Measurements from ENCODE around the gene UHRF1.
"Not testable (repeated sequence)": the region's sequence is repeated elsewhere in the genome, so short reads cannot be mapped to it uniquely, and the experiment has no call there.

Gene UHRF1

DNA sequence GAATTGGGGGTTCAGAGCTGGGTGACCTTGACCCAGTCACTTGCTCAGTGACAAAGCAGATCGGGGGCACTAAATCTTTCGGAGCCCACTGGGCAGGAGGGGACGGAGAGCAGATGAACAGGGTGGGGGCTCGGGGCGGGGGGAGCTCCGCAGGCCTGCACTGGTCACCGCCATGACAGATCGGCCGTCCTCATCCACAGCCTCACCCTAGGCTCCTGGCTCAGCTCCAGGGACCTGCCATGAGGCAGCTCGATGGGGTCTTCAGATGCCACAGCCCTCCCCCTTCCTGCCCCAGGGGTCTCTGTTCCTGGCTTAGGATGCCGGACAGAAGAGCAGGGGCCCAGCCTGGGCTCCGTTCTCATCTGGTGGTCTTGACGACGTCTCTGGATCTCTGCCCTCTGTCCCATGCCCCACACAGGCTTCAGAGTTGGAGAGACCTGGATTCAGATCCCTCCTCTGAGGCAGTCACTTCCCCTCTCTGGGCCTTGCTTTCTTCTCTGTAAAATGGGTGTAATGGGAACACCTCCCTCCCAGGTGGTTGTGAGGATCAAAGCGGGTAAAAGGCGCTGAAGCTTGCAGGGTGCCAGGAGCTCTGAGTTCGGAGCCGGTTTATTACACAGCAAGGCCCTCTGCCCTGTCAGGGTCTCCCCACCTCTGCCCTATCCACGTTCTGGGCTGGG is 62.7 kb downstream of the UHRF1 start:
- DNase-seq (ENCODE audit: low read depth) = no peak

GRCh38 chr19:4972509-4973230 is 63.4 kb downstream of the UHRF1 start:
- no peak for DNase-seq (ENCODE audit: low read depth)

DNA sequence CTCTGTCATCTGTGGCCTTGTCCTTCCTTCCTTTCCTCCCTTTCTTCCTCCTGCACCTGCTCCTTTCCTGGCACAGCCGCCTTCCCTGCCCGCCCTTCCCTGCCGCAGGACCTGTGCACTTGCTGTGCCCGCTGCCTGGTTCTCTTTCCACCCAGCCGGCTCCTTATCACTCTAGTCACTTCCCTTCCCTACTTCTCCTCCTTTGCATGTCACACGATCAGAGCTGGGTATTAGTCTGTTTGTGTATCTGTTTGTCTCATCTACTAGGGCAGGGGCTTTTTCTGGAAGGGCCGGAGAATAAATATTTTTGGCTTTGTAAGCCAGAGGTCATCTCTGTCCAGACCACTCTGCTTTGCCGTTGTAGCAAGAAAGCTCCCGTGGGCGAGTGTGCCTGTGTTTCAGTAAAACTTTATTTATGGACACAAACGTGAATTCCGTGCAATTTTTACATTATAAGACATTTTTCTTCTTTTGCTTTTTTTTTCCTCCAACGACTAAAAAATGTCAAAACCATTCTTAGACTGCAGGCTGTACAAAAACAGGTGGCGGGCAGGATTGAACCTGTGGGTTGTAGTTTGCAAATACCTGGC is 65.7 kb downstream of the UHRF1 start:
- no peak for DNase-seq (ENCODE audit: low read depth)

DNA sequence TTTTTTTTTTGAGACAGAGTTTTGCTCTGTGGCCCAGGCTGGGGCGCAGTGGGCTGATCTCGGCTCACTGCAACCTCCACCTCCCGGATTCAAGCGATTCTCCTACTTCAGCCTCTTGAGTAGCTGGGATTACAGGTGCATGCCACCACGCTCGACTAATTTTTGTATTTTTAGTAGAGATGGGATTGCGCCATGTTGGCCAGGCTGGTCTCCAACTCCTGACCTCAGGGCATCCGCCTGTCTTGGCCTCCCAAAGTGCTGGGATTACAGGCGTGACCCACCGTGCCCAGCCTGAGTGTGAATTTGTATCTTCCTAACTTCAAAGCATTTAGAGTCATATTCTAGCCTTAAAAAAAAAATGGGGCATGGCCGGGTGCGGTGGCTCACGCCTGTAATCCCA is 66.3 kb downstream of the UHRF1 start:
- DNase-seq (ENCODE audit: low read depth) = not testable (repeated sequence)

- DNase-seq (ENCODE audit: low read depth) = no peak
These were observed 67.3 kb downstream of the UHRF1 start for GRCh38 chr19:4976401-4977298.

DNA sequence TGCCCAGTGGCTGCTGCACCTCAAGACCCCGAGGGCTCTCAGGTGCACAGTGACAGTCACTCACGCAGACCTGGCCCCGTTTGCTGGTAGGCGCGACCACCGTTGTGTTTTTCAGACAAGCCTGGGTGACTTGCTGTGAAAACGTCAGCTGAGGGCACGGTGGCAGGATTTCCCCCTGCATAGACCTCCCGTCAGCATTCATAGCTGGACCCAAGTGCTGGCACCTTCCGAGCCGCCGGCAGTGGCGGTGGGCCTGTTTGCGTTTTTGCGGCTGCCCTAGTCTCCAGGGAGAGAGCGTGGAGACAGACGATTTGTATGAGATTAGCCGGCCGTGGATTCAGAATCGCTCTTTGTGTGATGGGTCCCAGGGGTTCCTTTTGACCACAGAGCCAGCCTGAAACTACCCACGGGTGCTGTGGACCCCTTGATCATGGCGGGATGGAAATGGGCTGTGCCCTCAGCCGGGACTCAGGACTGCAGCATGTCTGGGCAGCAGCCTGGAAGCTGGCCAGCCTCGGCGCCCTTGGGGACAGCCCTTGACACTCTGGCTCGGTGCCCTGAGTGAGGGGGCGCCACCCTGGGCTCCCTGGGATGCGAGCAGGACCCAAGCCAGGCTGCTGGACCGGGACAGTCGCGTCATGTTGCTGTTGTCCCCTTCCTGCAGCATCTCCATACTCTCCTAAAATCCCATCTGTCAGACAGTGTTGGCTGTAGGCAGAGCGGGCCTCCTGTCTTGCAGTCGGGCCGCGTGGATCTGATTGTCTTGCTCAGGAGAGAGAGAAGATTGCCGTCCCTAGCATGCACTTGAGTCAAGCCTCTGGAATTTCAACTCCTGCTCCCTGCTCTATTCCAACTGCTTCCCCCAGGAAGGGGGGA is 68.2 kb downstream of the UHRF1 start:
- DNase-seq (ENCODE audit: low read depth) = no peak

DNA sequence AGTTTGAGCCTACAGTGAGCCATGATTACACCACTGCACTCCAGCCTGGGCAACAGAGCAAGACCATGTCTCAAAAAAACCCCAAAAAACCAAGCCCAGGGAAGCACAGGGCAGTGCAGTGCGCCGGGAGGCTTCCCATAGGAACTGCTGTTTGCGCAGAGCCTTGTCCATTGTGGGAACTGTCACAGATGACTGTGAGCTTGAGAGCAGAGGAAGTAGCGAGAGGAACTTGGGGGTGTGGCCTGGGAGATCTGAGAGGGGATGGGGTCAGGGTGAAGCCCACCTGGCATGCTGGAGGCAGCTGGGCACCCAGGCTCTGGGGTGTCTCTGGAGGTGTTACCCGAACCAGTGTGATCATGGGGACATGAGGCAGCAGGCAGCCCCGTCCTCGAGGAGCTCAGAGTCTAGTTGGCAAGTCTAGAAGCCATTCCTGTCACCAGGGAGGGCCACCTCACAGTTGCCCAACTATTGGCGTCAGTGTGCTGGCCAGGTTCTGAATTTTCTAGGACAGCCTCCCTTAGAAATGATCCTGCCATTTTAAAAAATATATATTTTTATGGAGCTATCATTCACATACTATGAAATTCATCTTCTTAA is 70.0 kb downstream of the UHRF1 start:
- no peak for DNase-seq (ENCODE audit: low read depth)

DNA sequence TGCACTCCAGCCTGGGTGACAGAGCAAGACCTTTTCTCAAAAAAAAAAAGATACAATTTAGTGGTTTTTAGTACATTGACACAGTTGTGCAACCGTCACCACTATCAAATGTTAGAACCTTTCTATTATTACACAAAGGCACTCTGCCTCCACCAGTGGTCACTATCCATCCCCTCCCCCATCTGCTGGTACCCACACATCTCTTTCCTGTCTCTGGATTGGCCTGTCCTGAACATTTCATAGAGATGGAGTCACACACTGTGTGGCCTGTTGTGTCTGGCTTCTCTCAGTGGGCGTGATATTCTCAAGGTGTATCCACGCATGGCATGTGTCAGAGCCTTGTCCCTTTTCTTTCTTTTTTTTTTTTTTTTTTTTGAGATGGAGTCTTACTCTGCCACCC is 70.8 kb downstream of the UHRF1 start:
- DNase-seq (ENCODE audit: low read depth) = no peak

GRCh38 chr19:4980838-4981680 is 71.8 kb downstream of the UHRF1 start:
- DNase-seq (ENCODE audit: low read depth) = no peak

DNA sequence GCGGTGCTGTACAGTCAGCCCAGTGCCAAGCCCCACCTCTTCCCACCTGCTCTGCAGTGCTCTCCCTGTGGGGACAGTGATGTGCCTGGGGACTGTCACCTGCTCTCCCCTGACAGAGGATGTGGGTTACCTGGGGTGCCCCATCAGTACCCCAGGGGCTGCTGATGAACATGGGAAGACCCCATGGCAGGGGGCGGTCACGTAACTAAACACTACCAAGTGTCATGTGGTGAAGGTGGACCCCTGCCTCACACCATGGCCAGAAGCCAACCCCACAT is 72.3 kb downstream of the UHRF1 start:
- no peak for DNase-seq (ENCODE audit: low read depth)

- DNase-seq (ENCODE audit: low read depth) = no peak
These were observed 74.2 kb downstream of the UHRF1 start for GRCh38 chr19:4983346-4984105.

GRCh38 chr19:4984106-4984380 is 74.7 kb downstream of the UHRF1 start:
- no peak for DNase-seq (ENCODE audit: low read depth)

GRCh38 chr19:4984438-4984990 is 75.2 kb downstream of the UHRF1 start:
- DNase-seq (ENCODE audit: low read depth) = no peak

GRCh38 chr19:4985551-4985991 is 76.3 kb downstream of the UHRF1 start:
- DNase-seq (ENCODE audit: low read depth) = no peak

GRCh38 chr19:4986056-4986455 is 76.8 kb downstream of the UHRF1 start:
- no peak for DNase-seq (ENCODE audit: low read depth)

DNA sequence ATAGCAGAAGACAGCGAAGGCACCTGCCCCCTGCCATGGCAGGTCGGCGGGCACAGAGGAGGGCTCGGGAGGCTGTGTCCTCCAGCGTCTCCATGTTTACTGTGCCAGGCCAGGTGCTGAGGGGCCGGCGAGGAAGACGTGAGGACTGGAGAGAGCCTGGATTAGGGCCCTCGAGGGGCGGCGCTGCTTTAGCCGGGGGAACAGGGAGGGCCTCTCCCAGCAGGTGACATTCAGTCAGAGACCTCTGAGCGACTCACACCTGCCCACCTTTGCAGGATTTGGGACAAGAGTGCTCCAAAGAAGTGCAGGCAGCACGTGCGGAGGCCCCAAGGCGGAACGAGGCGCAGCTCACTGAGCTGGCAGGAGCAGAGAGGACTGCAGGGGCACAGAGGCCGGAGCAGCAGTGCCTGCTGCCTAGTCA is 77.2 kb downstream of the UHRF1 start:
- no peak for DNase-seq (ENCODE audit: low read depth)

- no peak for DNase-seq (ENCODE audit: low read depth)
These were observed 78.0 kb downstream of the UHRF1 start for GRCh38 chr19:4987256-4987655.

- DNase-seq (ENCODE audit: low read depth) = no peak
These were observed 78.5 kb downstream of the UHRF1 start for GRCh38 chr19:4987692-4988370.

GRCh38 chr19:4988770-4989251 is 79.5 kb downstream of the UHRF1 start:
- no peak for DNase-seq (ENCODE audit: low read depth)

Measured in stimulated activated CD8-positive, alpha-beta memory T cell treated with anti-CD3 and anti-CD28 coated beads, Interleukin-15, amount 100 ng/mL, for 24 hours (primary cell).